NCI-H1436 treated with DMSO at 0.1 percent for 48 hours (cell line): ENCODE measurements around the gene LAIR2.
"Not testable (repeated sequence)": the region's sequence is repeated elsewhere in the genome, so short reads cannot be mapped to it uniquely, and the experiment has no call there.

Source experiments
- DNase-seq: peaks from one replicate; lab custom pipeline; 2025; lab: John Stamatoyannopoulos, UW

The LAIR2 gene

GRCh38 chr19:54464630-54465425, 37.8 kb upstream of the LAIR2 start:
- peak; percentile 58 for DNase-seq

- no peak for DNase-seq
These were observed 37.1 kb upstream of the LAIR2 start for GRCh38 chr19:54465426-54466109.

GRCh38 chr19:54466110-54466480, 36.5 kb upstream of the LAIR2 start:
- DNase-seq: not testable (repeated sequence)

- no peak for DNase-seq
These were observed 33.1 kb upstream of the LAIR2 start for GRCh38 chr19:54469496-54469934.

- no peak for DNase-seq
These were observed 32.2 kb upstream of the LAIR2 start for GRCh38 chr19:54470276-54470887.

GRCh38 chr19:54470991-54471782, 31.4 kb upstream of the LAIR2 start:
- DNase-seq: no peak

- DNase-seq: no peak
These were observed 29.4 kb upstream of the LAIR2 start, which contains the start of gene CDC42EP5 for GRCh38 chr19:54473071-54473891. CDC42EP5 (minus strand) TSS chr19:54473296; CDS start chr19:54465547, 7,749 bp downstream.

GRCh38 chr19:54473892-54474372, 28.7 kb upstream of the LAIR2 start:
- DNase-seq: no peak

GRCh38 chr19:54475706-54476105, 26.9 kb upstream of the LAIR2 start:
- DNase-seq: no peak

GRCh38 chr19:54477650-54478049, 25.0 kb upstream of the LAIR2 start:
- DNase-seq: no peak

GRCh38 chr19:54478677-54479266, 23.9 kb upstream of the LAIR2 start:
- no peak for DNase-seq

GRCh38 chr19:54480051-54480450, 22.6 kb upstream of the LAIR2 start:
- DNase-seq: no peak

- DNase-seq: no peak
These were observed 21.2 kb upstream of the LAIR2 start for GRCh38 chr19:54481326-54481930.

GRCh38 chr19:54482889-54483288, 19.7 kb upstream of the LAIR2 start:
- DNase-seq: no peak

- no peak for DNase-seq
These were observed 18.2 kb upstream of the LAIR2 start for GRCh38 chr19:54484451-54484850.

GRCh38 chr19:54485851-54486250, 16.8 kb upstream of the LAIR2 start:
- no peak for DNase-seq

GRCh38 chr19:54489341-54489740, 13.3 kb upstream of the LAIR2 start:
- DNase-seq: no peak

GRCh38 chr19:54489766-54490165, 12.9 kb upstream of the LAIR2 start:
- no peak for DNase-seq

- no peak for DNase-seq
These were observed 10.1 kb upstream of the LAIR2 start for GRCh38 chr19:54492568-54492967.

- not testable (repeated sequence) for DNase-seq
These were observed 9.6 kb upstream of the LAIR2 start for GRCh38 chr19:54493056-54493455.
